ENCODE measurements around the gene HLF. TPM values are rescaled to one million over a fixed set of nuclear protein-coding genes. Genes with fewer than 3 reads are reported as not detected.

The HLF gene
- total RNA-seq, 4 donors from 2014 or later: 59.4 to 186 (median 126) TPM

DNA sequence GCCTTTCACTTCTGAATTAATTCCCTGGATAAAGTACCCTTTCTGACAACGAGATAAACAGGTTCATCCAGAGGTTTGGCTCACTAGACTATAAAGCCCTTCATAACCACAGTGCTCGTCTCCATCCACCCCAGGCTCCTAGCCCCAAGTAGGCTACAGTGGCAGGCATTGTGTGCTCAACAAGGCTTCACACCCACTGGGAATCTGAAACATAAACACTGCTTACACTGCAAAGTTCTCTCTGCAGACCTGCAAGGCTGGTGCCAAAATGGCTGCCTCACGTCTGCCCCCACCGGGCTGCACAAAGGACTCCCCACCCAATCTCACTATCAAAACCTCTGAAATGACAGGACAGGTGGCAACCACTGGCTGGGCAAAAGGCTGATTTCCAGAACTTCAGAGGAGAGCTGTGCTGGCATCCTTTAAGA, 5.1 kb upstream of the HLF start:
- no peaks in the 10 kb centered on the region for H3K9me3 ChIP-seq
- no peak overlapping the region for H3K27ac ChIP-seq
- ATAC-seq: no peak
- no peak overlapping the region for H3K4me3 ChIP-seq
- TF ChIP-seq, protein P1, sequence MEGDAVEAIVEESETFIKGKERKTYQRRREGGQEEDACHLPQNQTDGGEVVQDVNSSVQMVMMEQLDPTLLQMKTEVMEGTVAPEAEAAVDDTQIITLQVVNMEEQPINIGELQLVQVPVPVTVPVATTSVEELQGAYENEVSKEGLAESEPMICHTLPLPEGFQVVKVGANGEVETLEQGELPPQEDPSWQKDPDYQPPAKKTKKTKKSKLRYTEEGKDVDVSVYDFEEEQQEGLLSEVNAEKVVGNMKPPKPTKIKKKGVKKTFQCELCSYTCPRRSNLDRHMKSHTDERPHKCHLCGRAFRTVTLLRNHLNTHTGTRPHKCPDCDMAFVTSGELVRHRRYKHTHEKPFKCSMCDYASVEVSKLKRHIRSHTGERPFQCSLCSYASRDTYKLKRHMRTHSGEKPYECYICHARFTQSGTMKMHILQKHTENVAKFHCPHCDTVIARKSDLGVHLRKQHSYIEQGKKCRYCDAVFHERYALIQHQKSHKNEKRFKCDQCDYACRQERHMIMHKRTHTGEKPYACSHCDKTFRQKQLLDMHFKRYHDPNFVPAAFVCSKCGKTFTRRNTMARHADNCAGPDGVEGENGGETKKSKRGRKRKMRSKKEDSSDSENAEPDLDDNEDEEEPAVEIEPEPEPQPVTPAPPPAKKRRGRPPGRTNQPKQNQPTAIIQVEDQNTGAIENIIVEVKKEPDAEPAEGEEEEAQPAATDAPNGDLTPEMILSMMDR (IDR thresholded peaks at IDR 0.05): no peak
- TF ChIP-seq EP300 (IDR thresholded peaks at IDR 0.05): no peak
- TF ChIP-seq POLR2AphosphoS5 (IDR thresholded peaks at IDR 0.05): no peak
- no peak for TF ChIP-seq POLR2A (IDR thresholded peaks at IDR 0.05)
- no peaks in the 10 kb centered on the region for H3K27me3 ChIP-seq
- peaks cover 0 to 11% (median 5%) of the 10 kb centered on the region in 3 donors for H3K4me1 ChIP-seq
- 44 to 67% methylated on average over 1 to 2 of the region's 4 CpGs for WGBS, 2 donors (ENCODE audit: low coverage in 1 of 2)
- no peaks in the 10 kb centered on the region for H3K36me3 ChIP-seq

DNA sequence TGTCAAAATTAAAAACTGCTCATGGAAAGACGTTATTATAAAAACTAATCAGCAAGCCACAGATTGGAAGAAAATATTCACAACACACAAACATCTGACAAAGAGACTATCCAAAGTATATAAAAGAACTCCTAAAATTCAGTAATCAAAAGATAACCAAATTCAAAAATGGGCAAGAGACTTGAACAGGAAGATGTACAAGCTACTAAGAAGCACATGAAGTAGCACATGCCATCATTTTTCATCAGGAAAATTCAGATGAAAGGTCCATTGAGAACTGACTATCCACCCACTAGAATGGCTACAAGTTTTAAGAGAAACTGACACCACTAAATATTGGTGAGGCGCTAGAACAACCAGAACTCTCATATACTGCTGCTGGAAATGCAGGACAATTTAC, 3.4 kb upstream of the HLF start:
- H3K9me3 ChIP-seq: no peaks in the 10 kb centered on the region
- H3K36me3 ChIP-seq: no peaks in the 10 kb centered on the region
- TF ChIP-seq, protein P1 (IDR thresholded peaks at IDR 0.05): no peak
- no peak for TF ChIP-seq EP300 (IDR thresholded peaks at IDR 0.05)
- no peak for TF ChIP-seq POLR2A (IDR thresholded peaks at IDR 0.05)
- no peak for TF ChIP-seq POLR2AphosphoS5 (IDR thresholded peaks at IDR 0.05)
- no peak for ATAC-seq
- H3K4me3 ChIP-seq: no peak overlapping the region
- no peak overlapping the region for H3K27ac ChIP-seq
- 84 to 100% methylated on average over 1 to 2 of the region's 2 CpGs for WGBS, 2 donors (ENCODE audit: low coverage in 1 of 2)
- H3K4me1 ChIP-seq: peaks cover 0 to 11% (median 5%) of the 10 kb centered on the region in 3 donors
- no peaks in the 10 kb centered on the region for H3K27me3 ChIP-seq

DNA sequence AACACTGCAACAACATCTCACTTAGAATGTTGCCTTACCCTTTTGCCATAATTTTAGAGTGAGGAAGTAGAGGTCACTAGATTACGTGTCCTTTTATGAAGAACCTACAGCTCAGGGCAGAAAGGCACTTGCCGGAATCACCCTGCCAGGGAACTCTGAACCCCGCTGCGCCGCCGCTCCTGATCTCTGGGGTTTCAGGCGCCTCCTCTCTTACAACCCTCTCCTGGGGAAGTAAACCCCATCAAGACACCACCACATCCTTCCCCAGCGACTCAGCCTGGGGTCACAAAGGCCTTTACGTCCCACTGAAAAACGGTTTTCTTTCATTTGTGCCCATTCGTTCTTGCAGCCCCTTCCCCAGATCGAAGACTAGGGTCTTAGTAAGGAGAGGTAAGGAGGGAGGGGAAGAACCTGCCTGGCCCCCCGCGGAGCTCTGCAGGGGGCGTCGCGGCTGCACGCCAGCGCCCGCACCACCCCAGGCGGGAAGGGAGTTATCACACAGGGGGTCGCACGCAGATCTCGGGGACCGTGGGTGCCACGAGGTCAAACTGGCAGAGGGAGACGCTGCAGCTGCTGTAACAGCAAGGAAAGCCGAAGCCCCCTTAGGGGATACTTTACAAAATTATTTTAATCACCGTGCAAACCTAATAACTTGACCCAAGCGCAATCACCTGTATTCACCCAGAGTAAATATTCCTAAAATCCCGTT, 1.0 kb upstream of the HLF start:
- TF ChIP-seq, protein P1 (IDR thresholded peaks at IDR 0.05): no peak
- TF ChIP-seq EP300 (IDR thresholded peaks at IDR 0.05) (no peak), POLR2A (IDR thresholded peaks at IDR 0.05) (no peak), POLR2AphosphoS5 (IDR thresholded peaks at IDR 0.05) (no peak)
- Histone ChIP-seq H3K36me3 (no peaks in the 10 kb centered on the region), H3K4me1 (peaks cover 0 to 22% (median 5%) of the 10 kb centered on the region in 3 donors), H3K27me3 (no peaks in the 10 kb centered on the region), H3K27ac (peak overlapping the region in 1 of 4 donors; percentile 95), H3K9me3 (no peaks in the 10 kb centered on the region), H3K4me3 (peak overlapping the region in 1 of 2 donors; percentile 78)
- WGBS, 2 donors (ENCODE audit: low coverage in 1 of 2): 24 to 39% methylated on average over 6 to 11 of the region's 31 CpGs
- no peak for ATAC-seq

DNA sequence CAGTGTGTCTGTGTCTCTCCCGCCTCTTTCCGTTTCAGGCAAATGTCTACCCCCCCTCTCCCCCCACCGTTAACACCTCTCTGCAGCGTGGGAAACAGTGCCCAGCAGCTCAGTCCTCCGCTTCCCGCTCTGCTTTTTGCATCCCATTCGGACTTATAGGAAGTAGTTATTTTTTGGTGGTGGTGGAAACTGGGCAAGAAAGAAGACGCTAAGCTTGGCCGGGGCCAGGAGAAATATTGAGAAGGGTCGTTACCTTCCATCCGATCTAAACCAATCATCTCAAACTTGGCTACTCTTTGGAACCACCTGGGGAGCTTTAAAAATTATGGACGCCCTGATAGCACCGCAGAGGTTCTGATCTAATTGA, 499 bp upstream of the HLF start:
- H3K27me3 ChIP-seq: no peaks in the 10 kb centered on the region
- WGBS, 2 donors (ENCODE audit: low coverage in 1 of 2): 8 to 14% methylated on average over 6 to 13 of the region's 13 CpGs
- ATAC-seq: no peak
- no peak for TF ChIP-seq EP300 (IDR thresholded peaks at IDR 0.05)
- TF ChIP-seq, protein P1 (IDR thresholded peaks at IDR 0.05): no peak
- TF ChIP-seq POLR2A (IDR thresholded peaks at IDR 0.05): no peak
- no peak for TF ChIP-seq POLR2AphosphoS5 (IDR thresholded peaks at IDR 0.05)
- H3K36me3 ChIP-seq: no peaks in the 10 kb centered on the region
- peak overlapping the region in 2 of 4 donors; percentile 95 to 97 for H3K27ac ChIP-seq
- peak overlapping the region; percentile 5 to 78 for H3K4me3 ChIP-seq
- peaks cover 0 to 27% (median 5%) of the 10 kb centered on the region in 3 donors for H3K4me1 ChIP-seq
- H3K9me3 ChIP-seq: no peaks in the 10 kb centered on the region
